Neural crest cell (in vitro differentiated cells): Measurements from ENCODE around the gene DDX10. TPM values are rescaled to one million over a fixed set of nuclear protein-coding genes. Genes with fewer than 3 reads are reported as not detected.
"Not testable (repeated sequence)": the region's sequence is repeated elsewhere in the genome, so short reads cannot be mapped to it uniquely, and the experiment has no call there.

Source experiments
- DNase-seq: peaks from one replicate; pipeline ENCODE4 v3.0.0; 2021; ENCODE audit warnings: low read depth, mixed read lengths, low spot score
- H3K27ac Mint-ChIP-seq: one replicate; pipeline ENCODE4 v1.8.0; 2021; ENCODE audit warnings: mild to moderate bottlenecking, mixed read lengths; ENCODE audit not compliant: unreplicated experiment
- H3K27me3 Mint-ChIP-seq: 2 replicates; pipeline ENCODE4 v1.8.0; 2021; ENCODE audit warnings: low read depth, mild to moderate bottlenecking, mixed read lengths
- H3K36me3 Mint-ChIP-seq: 2 replicates; pipeline ENCODE4 v1.8.0; 2021; ENCODE audit warnings: low read depth, mild to moderate bottlenecking, mixed read lengths
- H3K4me1 Mint-ChIP-seq: 2 replicates; pipeline ENCODE4 v1.8.0; 2021; ENCODE audit warnings: mixed read lengths
- H3K4me3 Mint-ChIP-seq: one replicate; pipeline ENCODE4 v1.8.0; 2021; ENCODE audit warnings: mild to moderate bottlenecking, mixed read lengths
- H3K9me3 Mint-ChIP-seq: 2 replicates; pipeline ENCODE4 v1.8.0; 2021; ENCODE audit warnings: mixed read lengths
- total RNA-seq: library from RNA; stranded (reverse); gene quantifications from 2 replicates; pipeline ENCODE4 v1.2.1, GENCODE V29; 2021
- TF ChIP-seq, protein P1 (sequence below): fragments of 200-600 bp; sonication (generic); conservative IDR thresholded peaks from 2 replicates; pipeline ENCODE4 v1.5.0; 2021; ENCODE audit warnings: antibody characterized with exemption, mild to moderate bottlenecking

DDX10 gene
- total RNA-seq, 1 donor from 2014 or later, result 38.5 TPM

DNA sequence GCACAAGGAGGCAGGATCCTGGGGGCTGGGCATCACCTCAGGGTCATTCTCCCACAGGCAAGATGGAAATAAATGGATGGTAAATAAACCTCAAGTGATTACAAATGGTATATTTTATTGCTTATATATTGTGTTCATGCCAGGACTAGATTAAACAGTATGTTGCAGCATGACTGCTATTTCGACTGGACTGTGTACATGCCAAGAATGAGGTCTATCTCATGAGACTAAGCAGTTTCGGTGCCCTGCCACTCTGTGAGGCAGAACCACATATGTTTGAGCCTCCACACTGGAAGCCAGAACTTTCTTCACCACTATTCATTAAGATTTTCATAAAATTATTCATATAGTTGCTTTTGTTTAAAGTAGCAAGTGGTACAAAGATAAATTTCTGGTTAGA, 140.2 kb downstream of the DDX10 start:
- TF ChIP-seq, protein P1, sequence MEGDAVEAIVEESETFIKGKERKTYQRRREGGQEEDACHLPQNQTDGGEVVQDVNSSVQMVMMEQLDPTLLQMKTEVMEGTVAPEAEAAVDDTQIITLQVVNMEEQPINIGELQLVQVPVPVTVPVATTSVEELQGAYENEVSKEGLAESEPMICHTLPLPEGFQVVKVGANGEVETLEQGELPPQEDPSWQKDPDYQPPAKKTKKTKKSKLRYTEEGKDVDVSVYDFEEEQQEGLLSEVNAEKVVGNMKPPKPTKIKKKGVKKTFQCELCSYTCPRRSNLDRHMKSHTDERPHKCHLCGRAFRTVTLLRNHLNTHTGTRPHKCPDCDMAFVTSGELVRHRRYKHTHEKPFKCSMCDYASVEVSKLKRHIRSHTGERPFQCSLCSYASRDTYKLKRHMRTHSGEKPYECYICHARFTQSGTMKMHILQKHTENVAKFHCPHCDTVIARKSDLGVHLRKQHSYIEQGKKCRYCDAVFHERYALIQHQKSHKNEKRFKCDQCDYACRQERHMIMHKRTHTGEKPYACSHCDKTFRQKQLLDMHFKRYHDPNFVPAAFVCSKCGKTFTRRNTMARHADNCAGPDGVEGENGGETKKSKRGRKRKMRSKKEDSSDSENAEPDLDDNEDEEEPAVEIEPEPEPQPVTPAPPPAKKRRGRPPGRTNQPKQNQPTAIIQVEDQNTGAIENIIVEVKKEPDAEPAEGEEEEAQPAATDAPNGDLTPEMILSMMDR, result no peak
- Mint-ChIP-seq H3K27me3 (no peaks in the 10 kb centered on the region), H3K9me3 (no peaks in the 10 kb centered on the region), H3K36me3 (no peaks in the 10 kb centered on the region), H3K27ac (no peak overlapping the region), H3K4me3 (no peak overlapping the region), H3K4me1 (peaks cover 5% of the 10 kb centered on the region)
- no peak for DNase-seq

DNA sequence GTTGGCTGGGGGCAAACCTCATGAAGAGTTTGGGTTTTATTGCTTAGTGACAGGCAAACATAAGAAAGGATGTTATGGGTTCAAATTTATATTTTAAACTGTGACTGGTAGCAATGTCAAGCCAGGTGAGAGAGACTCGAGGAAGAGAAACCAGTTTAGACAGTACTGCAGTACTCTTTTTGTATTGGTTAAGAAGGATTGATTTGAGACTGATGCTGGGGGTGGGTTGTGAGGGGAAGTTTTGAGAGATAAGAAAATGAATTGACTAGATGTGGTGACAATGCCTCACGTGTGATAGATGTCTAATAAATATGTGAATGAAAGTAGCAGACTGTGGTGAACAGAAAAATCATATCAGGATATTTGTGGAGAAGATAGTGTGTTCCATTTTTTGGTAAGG, 142.4 kb downstream of the DDX10 start:
- no peak for DNase-seq
- no peaks in the 10 kb centered on the region for H3K4me1 Mint-ChIP-seq
- H3K36me3 Mint-ChIP-seq, result no peaks in the 10 kb centered on the region
- no peaks in the 10 kb centered on the region for H3K27me3 Mint-ChIP-seq
- H3K4me3 Mint-ChIP-seq, result no peak overlapping the region
- H3K9me3 Mint-ChIP-seq, result no peaks in the 10 kb centered on the region
- H3K27ac Mint-ChIP-seq, result no peak overlapping the region
- TF ChIP-seq, protein P1, result no peak

DNA sequence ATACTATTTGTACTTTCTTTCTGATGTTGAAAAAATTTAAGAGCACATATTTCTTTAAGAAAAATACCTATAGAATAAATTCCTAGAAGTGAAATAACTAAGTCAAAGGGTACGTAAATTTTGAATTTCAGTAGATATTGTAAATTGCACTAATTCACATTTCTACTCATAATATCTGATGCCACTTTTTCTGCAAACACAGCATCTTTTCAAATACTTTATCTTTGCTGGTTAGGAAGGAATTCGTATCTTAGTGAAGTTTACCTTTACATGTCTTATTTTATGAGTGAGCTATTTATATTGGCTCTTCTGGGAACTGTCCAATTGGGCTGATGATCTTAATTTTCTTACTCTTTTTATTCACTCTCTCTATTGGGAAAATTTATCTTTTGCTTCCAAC, 148.2 kb downstream of the DDX10 start:
- no peaks in the 10 kb centered on the region for H3K27me3 Mint-ChIP-seq
- no peak overlapping the region for H3K27ac Mint-ChIP-seq
- TF ChIP-seq, protein P1, result no peak
- H3K4me3 Mint-ChIP-seq, result no peak overlapping the region
- H3K9me3 Mint-ChIP-seq, result peaks cover 3% of the 10 kb centered on the region
- H3K4me1 Mint-ChIP-seq, result no peaks in the 10 kb centered on the region
- no peak for DNase-seq
- peaks cover 2% of the 10 kb centered on the region for H3K36me3 Mint-ChIP-seq

DNA sequence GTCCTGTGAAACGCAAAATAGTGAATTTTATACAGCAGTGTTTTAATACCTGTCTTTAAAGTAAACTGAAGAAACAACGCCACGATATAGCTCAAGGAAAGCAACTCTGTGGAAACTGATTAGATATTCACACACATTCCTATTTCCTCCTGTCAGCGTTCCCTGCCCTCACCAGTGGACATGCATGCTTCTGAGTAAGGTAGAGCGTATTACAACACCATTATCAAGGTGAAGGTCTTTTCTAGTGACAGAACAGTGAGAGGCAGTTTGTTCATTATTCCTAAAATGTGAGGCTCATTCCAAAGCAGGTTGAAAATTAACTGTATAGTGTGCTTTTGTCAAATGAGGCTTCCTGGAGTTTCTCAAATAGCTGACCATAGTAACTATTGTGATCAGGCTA, 153.1 kb downstream of the DDX10 start:
- no peak for DNase-seq
- peaks cover 3% of the 10 kb centered on the region for H3K9me3 Mint-ChIP-seq
- no peaks in the 10 kb centered on the region for H3K27me3 Mint-ChIP-seq
- TF ChIP-seq, protein P1, result no peak
- peaks cover 2% of the 10 kb centered on the region for H3K36me3 Mint-ChIP-seq
- no peaks in the 10 kb centered on the region for H3K4me1 Mint-ChIP-seq
- no peak overlapping the region for H3K4me3 Mint-ChIP-seq
- H3K27ac Mint-ChIP-seq, result no peak overlapping the region

DNA sequence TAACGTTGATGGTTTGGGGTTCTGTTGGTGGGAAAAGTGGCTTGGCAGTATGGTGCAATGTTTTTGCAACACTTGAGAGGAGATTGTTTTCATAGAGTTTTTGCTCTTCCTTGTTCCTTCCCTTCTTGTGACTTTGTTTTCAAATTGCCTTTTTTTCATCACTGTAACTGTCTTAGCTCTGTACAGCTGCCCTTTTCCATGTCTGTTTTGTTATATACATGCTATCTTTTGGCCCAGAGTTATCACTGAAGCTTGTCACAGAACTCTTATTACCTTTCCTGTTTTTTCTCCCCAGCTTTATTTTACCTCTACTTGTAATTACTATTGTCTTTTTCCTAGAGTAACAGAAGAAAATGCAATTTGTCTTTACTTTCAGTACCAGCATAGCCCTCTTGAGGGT, 154.1 kb downstream of the DDX10 start:
- Mint-ChIP-seq H3K27ac (no peak overlapping the region), H3K27me3 (no peaks in the 10 kb centered on the region), H3K36me3 (peaks cover 2% of the 10 kb centered on the region), H3K4me3 (no peak overlapping the region), H3K9me3 (peaks cover 3% of the 10 kb centered on the region), H3K4me1 (no peaks in the 10 kb centered on the region)
- TF ChIP-seq, protein P1, result no peak
- DNase-seq, result no peak

DNA sequence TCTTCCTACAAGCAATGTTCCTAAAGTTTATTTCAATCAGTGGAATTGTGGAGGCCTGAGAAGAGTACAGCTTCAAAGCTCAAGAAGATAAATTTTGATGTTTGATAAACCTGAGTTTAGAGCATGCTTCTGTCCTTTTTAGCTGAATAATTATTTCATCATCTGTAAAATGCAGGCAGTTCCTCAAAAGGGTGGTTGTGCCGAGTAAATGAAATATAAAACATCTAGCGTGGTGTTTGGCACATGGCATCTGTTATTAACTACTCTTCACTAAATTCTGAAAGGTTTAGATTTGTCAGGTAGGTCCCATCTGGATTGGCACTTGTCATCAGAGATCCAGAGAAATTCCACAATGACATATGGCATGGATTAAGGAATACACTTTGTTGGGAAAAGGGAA, 155.1 kb downstream of the DDX10 start:
- peaks cover 3% of the 10 kb centered on the region for H3K9me3 Mint-ChIP-seq
- peaks cover 2% of the 10 kb centered on the region for H3K36me3 Mint-ChIP-seq
- no peaks in the 10 kb centered on the region for H3K4me1 Mint-ChIP-seq
- no peak for DNase-seq
- no peaks in the 10 kb centered on the region for H3K27me3 Mint-ChIP-seq
- H3K4me3 Mint-ChIP-seq, result no peak overlapping the region
- no peak overlapping the region for H3K27ac Mint-ChIP-seq
- TF ChIP-seq, protein P1, result no peak

DNA sequence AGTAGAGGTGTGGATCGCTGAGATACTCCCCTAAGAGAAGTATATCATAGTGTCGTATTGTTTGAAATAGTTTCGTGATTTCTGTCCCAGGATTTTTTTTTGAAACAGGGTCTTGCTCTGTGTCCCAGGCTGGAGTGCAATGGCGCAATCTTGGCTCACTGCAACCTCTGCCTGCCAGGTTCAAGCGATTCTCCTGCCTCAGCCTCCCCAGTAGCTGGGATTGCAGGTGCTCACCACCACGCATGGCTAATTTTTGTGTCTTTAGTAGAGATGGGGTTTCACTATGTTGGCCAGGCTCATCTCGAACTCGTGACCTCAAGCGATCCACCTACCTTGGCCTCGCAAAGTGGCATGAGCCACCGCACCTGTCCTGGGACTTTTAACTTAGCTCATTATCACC, 159.1 kb downstream of the DDX10 start:
- H3K9me3 Mint-ChIP-seq, H3K36me3 Mint-ChIP-seq, DNase-seq, H3K27me3 Mint-ChIP-seq, H3K4me1 Mint-ChIP-seq, H3K27ac Mint-ChIP-seq, H3K4me3 Mint-ChIP-seq: not testable (repeated sequence)
